Activated effector memory CD4-positive, alpha-beta T cell treated with Interleukin-2 at 50 U/mL for 16 hours (primary cell): ENCODE data around the gene NUP93.
"Not testable (repeated sequence)": the region's sequence is repeated elsewhere in the genome, so short reads cannot be mapped to it uniquely, and the experiment has no call there.

Experiments
- DNase-seq: peaks from one replicate; pipeline ENCODE4 v3.0.0-alpha.2; 2020

Gene NUP93

GRCh38 chr16:56780646-56781045 is 50.7 kb downstream of the NUP93 start:
- DNase-seq: no peak

GRCh38 chr16:56781528-56781961 is 51.6 kb downstream of the NUP93 start:
- DNase-seq: no peak

- DNase-seq: no peak
Observed at GRCh38 chr16:56783344-56783743, 53.4 kb downstream of the NUP93 start.

DNA sequence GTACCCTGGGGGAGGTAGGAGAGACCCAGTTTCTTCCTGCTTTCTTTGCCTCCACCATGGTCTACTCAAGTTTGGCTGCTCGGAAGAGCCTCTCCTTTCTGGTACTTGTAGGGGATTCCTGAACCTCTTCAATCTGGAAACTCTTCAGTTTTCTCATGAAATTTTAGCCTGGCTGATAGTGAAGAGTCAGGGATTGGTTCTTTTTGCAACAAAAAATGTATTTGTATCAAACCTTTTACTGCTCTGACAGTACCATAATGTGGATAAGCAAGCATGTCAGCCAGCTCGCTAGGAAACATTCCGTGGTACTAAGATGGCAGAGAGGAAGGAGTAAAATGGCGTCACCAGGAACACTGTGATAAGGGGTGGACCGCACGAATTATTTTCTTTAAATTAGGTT is 55.4 kb downstream of the NUP93 start:
- DNase-seq: no peak

- no peak for DNase-seq
Observed at GRCh38 chr16:56787167-56787566, 57.2 kb downstream of the NUP93 start.

DNA sequence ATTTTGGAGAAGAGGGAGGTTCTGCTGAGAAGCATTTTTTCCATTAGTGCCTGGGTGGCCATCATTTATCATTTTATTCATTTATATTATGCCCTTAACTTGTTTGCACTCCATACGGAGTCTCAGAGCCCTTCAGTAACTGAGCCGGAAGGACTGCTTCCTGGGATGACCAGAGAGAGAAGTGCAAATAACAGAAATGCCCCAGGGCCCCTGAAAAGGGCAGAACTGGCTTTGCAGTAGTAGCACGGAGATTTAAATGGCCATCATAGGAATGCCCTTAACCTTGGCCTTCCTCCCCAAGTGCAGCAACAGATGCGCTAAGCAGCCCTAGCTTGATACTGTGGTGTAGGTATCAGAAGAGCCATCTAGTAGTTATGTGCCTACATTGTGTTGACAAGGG is 58.5 kb downstream of the NUP93 start:
- DNase-seq: no peak

- DNase-seq: no peak
Observed at GRCh38 chr16:56789360-56789759, 59.4 kb downstream of the NUP93 start.

DNA sequence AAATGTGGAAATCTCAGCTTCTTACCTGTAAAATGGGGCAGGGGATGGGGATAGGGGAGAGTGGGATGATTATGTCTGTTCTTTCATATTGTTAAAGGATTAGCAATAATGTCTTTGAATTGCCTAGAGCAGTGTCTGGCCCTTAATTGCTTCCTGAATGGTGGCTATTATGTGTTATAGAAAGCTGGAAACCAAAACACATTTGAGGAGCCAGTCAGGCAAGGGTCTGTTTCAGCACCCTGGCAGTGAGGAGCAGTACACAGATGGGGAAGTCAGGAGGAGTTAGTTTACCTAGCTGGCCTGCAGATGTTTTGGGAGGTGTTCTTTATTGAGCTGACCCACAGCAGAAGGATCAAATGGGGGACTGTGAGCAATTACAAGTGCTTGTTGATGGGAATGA is 63.0 kb downstream of the NUP93 start:
- DNase-seq: no peak

- no peak for DNase-seq
Observed at GRCh38 chr16:56793492-56793891, 63.6 kb downstream of the NUP93 start.

GRCh38 chr16:56795011-56795410 is 65.1 kb downstream of the NUP93 start:
- DNase-seq: no peak

- DNase-seq: not testable (repeated sequence)
Observed at GRCh38 chr16:56797038-56797437, 67.1 kb downstream of the NUP93 start.

GRCh38 chr16:56797861-56798260 is 67.9 kb downstream of the NUP93 start:
- no peak for DNase-seq

DNA sequence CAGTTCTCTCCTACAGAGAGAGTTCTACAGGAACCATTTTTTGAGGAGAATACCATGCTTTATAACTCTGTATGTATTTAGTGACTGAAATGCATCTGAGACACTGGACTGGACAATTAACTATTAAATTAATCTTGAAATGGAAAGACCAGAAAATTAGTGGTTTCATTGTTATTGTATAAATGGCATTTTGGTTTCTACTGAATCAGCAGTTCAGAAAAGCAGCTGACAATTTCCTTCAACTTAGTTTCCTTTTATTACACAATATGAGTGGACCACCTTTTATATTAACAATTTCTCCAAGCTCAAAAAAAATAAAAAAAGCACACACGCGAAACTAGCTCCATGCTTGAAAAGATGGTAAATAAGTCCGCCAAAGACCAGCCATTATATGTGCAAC is 69.0 kb downstream of the NUP93 start:
- DNase-seq: no peak

DNA sequence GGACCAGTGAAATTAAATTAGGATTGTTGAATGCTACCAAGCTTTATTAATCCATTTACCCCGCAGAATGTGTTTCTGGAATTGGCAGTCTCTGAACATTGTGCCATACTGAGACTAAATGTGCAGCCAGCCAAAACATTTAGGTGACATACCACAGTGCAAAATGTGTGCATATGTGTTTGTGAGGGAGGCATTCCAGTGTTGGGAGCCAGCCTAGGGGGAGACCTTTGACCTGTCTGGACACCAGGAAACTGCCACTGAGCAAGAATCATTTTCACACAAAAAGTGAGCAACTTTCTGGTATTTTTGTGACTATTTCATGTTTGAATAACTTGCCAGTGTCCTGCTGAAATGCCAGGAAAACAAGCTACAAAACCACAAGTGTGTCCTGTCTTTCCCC is 70.4 kb downstream of the NUP93 start:
- DNase-seq: no peak

DNA sequence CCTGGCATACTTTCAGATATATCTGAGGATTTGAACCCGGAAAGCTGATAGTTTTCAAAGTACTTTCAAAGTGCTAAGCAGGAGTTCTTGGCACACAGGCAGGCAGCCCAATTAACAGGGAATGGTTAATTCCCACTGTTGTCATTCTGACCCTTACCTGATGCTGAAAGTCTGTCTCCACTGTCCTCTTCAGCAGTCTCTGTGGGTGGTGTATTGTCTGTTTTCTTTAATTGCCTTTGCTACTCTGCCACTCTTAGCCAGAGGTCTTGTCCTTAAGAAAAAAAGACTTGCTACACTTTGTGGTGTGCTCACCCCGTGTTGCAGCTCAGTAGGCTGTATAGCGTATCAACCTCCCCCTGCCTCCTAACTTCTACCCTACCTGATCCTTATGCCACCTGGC is 71.8 kb downstream of the NUP93 start:
- DNase-seq: no peak

- DNase-seq: no peak
Observed at GRCh38 chr16:56807011-56807675, 77.2 kb downstream of the NUP93 start.

DNA sequence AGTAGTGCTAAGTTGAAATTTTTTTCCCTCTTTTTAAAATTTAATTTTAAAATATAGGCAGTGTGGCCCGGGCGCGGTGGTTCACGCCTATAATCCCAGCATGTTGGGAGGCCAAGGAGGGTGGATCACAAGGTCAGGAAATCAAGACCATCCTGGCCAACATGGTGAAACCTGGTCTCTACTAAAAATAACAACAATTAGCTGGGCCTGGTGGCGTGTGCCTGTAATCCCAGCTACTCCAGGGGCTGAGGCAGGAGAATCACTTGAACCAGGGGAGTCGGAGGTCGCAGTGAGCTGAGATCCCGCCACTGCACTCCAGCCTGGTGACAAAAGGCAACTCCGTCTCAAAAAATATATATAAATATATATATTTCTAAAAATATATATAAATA is 77.7 kb downstream of the NUP93 start:
- not testable (repeated sequence) for DNase-seq

GRCh38 chr16:56810954-56811353 is 81.0 kb downstream of the NUP93 start:
- DNase-seq: no peak

DNA sequence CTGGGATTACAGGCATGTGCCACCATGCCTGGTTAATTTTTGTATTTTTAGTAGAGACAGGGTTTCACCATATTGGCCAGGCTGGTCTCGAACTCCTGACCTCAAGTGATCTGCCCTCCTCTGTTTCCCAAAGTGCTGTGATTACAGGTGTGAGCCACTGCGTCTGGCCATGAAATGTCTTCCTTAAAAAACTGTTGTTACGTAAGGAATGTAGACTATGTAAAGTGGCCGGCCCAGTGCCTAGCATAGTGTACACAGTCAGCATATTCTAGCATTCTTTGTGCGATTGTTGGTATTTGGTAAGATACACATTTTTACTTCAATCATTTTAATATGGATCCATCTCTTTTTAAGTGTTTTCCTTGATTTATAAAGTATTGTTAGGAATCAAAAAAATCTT is 81.7 kb downstream of the NUP93 start:
- DNase-seq: not testable (repeated sequence)

DNA sequence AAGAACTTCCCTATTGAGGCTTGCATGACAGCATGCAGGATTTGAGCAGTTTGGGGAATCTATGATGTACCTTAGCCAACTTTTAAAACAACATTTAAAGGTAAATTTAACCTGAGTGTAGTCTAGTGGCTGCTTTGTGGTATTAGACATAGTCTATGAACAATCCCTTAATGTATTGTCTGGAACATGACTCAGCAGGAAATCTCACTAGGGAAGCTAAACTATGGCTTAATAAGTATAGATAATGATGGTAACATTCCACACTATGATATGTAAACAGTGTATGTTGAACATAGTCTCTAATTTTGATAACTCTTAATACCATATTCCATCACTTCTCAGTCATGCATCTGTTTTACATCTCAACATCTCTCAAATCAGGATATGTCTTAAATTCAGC is 83.0 kb downstream of the NUP93 start:
- DNase-seq: no peak

DNA sequence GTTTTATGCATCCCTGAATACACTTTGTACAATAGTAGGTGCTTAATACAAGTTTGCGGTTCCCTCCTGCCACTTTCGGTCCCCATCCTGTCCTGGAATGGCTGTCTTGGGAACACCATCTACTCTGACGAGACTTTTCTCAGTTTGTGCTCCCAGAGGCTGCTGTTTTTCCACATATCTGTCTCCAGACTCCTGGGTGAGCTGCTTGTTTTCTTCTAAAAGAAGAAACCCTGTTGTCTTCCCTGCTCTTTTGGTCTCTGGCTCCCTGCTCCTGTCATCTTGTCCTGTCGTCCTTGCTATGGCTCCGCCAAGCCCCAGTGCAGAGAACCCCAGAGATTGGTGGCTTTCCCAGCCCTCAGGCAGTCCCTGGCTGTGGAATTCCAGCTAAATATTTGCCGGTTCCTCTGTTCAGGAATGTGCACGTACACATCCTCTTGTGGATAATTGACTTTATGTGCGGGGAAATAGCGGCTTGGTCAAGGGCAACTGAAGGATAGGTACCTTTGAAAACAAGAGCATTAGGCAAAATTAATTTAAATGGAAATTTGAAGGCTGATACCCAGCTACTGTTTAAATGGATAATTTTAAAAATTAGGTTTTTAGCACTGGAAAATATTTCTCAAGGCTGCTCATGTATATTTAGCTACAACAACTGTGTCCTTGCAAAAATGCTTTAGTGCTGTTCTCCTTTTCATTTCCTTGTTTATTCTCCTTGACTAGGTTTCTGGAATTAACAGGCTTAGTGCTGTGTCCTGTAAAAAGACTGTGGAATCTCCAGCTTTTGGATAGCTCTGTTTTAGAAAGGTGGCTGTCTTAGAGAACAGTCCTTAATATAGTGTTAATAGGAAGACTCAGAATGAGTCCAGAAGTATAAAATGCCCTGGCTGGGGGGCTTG is 84.9 kb downstream of the NUP93 start:
- DNase-seq: no peak

- DNase-seq: no peak
Observed at GRCh38 chr16:56815721-56816120, 85.8 kb downstream of the NUP93 start.

DNA sequence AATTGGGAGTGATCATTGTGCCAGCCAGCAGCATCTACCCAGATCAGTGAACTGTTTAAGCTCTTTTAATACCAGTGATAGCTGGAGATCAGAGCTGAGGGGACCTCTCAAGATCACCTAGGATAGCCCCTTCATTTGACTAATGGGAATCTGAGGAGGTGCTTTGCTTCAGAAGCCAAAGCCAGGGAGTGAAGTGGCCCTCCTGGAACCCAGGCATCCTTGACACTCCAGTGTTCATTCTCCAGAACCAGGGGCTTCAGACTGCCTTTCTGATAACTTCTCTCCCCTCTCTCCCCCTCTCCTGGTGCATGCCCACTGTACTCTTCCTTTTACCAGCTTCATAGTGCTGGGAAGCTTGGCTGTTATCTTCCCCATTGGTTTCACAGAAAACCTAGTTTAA is 87.1 kb downstream of the NUP93 start:
- no peak for DNase-seq

DNA sequence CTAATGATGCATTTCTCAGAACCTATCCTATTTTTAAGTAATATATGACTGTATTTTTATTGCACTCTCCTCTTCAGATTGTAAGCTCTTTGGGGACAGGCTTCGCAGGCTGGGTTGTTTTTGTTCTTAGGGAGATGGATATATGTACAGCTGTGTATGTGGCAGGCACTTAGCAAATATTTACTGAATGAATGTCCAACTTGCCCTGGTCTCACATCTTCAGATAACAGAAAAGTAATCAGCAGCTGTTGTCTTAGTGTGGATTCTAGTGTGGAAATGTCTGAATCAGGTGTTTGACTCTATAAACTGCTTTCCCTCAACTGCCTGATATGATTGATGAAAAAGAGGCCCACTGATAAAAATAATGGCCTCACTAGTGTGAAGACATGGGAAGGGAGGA is 88.0 kb downstream of the NUP93 start:
- no peak for DNase-seq
